Measurements from ENCODE around the gene NFS1.
"Not testable (repeated sequence)": the region's sequence is repeated elsewhere in the genome, so short reads cannot be mapped to it uniquely, and the experiment has no call there.

The NFS1 gene

GRCh38 chr20:35706591-35707529 is 7.7 kb upstream of the NFS1 start:
- DNase-seq (ENCODE audit: low read depth), result not testable (repeated sequence)

GRCh38 chr20:35705894-35706293 is 6.7 kb upstream of the NFS1 start:
- not testable (repeated sequence) for DNase-seq (ENCODE audit: low read depth)

GRCh38 chr20:35704514-35705261 is 5.5 kb upstream of the NFS1 start:
- DNase-seq (ENCODE audit: low read depth), result no peak

GRCh38 chr20:35702824-35703695 is 3.9 kb upstream of the NFS1 start:
- no peak for DNase-seq (ENCODE audit: low read depth)

- DNase-seq (ENCODE audit: low read depth), result peak; percentile 24
Measured at GRCh38 chr20:35702051-35702823, 3.1 kb upstream of the NFS1 start.

- no peak for DNase-seq (ENCODE audit: low read depth)
Measured at GRCh38 chr20:35700625-35701148, 1.5 kb upstream of the NFS1 start.

GRCh38 chr20:35699957-35700624 is 939 bp upstream of the NFS1 start:
- DNase-seq (ENCODE audit: low read depth), result no peak

GRCh38 chr20:35698298-35699126 is 640 bp downstream of the NFS1 start:
- no peak for DNase-seq (ENCODE audit: low read depth)

GRCh38 chr20:35697696-35698297 is 1.4 kb downstream of the NFS1 start:
- no peak for DNase-seq (ENCODE audit: low read depth)

GRCh38 chr20:35695978-35696377 is 3.2 kb downstream of the NFS1 start:
- DNase-seq (ENCODE audit: low read depth), result no peak

GRCh38 chr20:35695245-35695749 is 3.9 kb downstream of the NFS1 start:
- DNase-seq (ENCODE audit: low read depth), result no peak

GRCh38 chr20:35690265-35690664 is 8.9 kb downstream of the NFS1 start:
- no peak for DNase-seq (ENCODE audit: low read depth)

- not testable (repeated sequence) for DNase-seq (ENCODE audit: low read depth)
Measured at GRCh38 chr20:35686872-35687271, 12.3 kb downstream of the NFS1 start.

- DNase-seq (ENCODE audit: low read depth), result not testable (repeated sequence)
Measured at GRCh38 chr20:35685368-35685767, 13.8 kb downstream of the NFS1 start.

- DNase-seq (ENCODE audit: low read depth), result no peak
Measured at GRCh38 chr20:35681960-35682359, 17.2 kb downstream of the NFS1 start.

GRCh38 chr20:35680452-35681183 is 18.5 kb downstream of the NFS1 start:
- no peak for DNase-seq (ENCODE audit: low read depth)

- DNase-seq (ENCODE audit: low read depth), result no peak
Measured at GRCh38 chr20:35674921-35675320, 24.2 kb downstream of the NFS1 start.

GRCh38 chr20:35673884-35674283 is 25.3 kb downstream of the NFS1 start:
- DNase-seq (ENCODE audit: low read depth), result no peak
